C4-2B (cell line): ENCODE data around the gene OR2T6.
"Not testable (repeated sequence)": the region's sequence is repeated elsewhere in the genome, so short reads cannot be mapped to it uniquely, and the experiment has no call there.

Source experiments
- ZFX ChIP-seq: fragments of 450-650 bp; IDR thresholded peaks from 2 replicates; pipeline ENCODE4 v1.6.1; 2017
- TF ChIP-seq, protein P1 (sequence below): fragments of 450-650 bp; conservative IDR thresholded peaks from 2 replicates; pipeline ENCODE4 v1.5.1; 2017; ENCODE audit warnings: mild to moderate bottlenecking

DNA sequence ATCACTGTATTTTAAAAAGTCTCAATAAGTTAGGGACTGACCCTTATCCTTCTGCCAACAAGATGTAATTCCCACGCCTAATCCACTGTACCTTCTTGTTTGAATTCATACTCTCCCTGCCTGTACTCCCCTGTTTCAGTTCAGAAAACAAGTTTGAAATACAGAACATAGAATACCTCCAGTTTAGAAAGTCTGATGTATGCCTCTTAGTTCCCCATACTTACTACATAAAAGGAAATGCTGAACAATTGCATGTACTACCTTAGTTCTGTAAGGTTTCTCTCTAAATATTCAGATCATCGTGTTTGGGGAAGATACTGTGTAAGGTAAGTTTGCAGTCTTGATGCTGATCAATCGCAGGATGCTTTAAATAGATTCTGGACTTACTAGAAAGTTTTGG, 60.8 kb downstream of the OR2T6 start:
- TF ChIP-seq, protein P1, sequence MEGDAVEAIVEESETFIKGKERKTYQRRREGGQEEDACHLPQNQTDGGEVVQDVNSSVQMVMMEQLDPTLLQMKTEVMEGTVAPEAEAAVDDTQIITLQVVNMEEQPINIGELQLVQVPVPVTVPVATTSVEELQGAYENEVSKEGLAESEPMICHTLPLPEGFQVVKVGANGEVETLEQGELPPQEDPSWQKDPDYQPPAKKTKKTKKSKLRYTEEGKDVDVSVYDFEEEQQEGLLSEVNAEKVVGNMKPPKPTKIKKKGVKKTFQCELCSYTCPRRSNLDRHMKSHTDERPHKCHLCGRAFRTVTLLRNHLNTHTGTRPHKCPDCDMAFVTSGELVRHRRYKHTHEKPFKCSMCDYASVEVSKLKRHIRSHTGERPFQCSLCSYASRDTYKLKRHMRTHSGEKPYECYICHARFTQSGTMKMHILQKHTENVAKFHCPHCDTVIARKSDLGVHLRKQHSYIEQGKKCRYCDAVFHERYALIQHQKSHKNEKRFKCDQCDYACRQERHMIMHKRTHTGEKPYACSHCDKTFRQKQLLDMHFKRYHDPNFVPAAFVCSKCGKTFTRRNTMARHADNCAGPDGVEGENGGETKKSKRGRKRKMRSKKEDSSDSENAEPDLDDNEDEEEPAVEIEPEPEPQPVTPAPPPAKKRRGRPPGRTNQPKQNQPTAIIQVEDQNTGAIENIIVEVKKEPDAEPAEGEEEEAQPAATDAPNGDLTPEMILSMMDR = not testable (repeated sequence)
- not testable (repeated sequence) for TF ChIP-seq ZFX
